Islet precursor cell (in vitro differentiated cells): ENCODE results near the gene NNT.
"Not testable (repeated sequence)": the region's sequence is repeated elsewhere in the genome, so short reads cannot be mapped to it uniquely, and the experiment has no call there.

Experiments
- DNase-seq: peaks from one replicate; pipeline ENCODE4 v3.0.0-alpha.2; 2018

Gene NNT

DNA sequence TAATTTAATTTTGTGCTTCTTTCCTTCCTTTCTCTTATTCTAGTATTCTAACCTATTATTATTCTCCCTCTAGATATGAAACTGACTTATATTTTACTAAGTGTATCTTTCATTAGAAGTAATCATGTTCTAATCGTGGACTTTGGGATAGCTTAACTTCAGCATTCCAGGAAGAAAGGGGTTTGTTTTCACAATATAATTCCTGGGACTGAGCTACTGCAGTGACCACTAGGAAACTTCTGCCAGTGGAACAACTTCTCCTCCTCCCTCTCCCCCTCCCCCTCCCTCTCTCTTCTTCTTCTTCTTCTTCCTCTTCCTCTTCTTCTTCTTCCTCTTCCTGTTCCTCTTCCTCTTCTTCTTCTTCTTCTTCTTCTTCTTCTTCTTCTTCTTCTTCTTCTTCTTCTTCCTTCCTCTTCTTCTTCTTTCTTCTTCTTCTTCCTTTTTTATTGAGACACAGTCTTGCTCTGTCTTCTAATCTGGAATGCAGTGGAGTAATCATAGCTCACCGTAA, 127.9 kb downstream of the NNT start:
- no peak for DNase-seq

DNA sequence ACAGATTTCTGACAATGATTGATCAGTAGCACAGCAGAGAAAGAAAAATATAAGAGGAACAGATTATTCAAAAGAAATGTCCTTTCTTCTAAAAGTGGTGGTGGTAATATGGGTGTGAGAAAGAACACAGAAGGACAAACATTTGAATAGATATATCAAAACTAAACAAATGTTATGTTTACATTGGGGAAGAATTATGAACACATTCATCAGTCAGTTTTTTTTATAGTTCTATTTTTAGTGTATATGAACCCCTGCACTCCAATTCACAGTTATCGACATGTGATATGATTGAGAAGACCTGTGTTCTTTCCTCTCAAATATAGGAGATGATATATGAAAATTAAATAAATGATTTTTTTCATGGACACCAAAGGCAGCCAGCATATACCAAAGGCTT, 128.6 kb downstream of the NNT start:
- no peak for DNase-seq

DNA sequence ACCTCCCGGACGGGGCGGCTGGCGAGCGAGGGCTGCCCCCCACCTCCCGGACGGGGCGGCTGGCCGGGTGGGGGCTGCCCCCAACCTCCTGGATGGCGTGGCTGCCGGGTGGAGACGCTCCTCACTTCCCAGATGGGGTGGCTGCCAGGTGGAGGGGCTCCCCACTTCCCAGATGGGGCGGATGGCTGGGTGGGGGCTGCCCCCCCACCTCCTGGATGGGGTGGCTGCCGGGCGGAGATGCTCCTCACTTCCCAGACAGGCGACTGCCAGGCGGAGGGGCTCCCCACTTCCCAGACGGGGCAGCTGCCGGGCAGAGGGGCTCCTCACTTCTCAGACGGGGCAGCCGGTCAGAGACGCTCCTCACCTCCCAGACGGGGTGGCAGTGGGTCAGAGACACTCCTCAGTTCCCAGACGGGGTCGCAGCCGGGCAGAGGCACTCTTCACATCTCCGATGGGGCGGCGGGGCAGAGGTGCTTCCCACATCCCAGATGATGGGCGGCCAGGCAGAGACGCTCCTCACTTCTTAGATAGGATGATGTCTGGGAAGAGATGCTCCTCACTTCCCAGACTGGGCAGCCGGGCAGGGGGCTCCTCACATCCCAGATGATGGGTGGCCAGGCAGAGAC, 143.1 kb downstream of the NNT start:
- DNase-seq = not testable (repeated sequence)

DNA sequence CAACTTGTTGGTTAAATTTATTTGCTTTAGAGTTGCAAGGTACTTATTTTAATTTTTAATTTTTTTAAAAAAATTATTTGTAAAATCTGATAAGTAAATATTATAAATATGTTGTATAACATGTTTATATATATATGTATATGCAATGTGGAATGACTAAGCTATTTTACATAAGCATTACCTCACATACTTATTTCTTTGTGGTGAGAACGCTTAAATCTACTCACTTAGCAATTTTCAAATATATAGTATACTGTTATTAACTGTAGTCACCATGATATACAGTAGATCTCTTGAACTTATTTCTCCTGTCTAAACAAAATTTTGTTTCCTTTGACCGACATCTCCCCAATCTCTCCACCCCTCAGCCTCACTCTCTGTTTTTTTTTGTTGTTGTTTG, 147.8 kb downstream of the NNT start:
- DNase-seq = no peak

DNA sequence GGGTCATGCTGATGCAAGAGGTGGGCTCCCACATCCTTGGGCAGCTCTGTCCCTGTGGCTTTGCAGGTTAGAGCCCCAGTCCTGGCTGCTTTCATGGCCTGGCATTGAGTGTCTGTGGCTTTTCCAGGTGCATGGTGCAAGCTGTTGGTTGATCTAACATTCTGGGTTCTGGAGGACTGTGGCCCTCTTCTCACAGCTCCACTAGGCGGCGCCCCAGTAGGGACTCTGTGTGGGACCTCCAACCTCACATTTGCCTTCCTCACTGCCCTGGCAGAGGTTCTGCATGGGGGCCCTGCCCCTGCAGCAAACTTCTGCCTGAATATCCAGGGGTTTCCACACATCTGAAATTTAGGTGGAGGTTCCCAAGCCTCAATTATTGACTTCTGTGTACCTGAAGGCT, 150.1 kb downstream of the NNT start:
- DNase-seq = no peak
